ENCODE measurements around the gene TMEM14C. TPM values are rescaled to one million over a fixed set of nuclear protein-coding genes. Genes with fewer than 3 reads are reported as not detected.

TMEM14C gene
- total RNA-seq, 4 donors from 2014 or later = 97.5 to 236 (median 159) TPM

DNA sequence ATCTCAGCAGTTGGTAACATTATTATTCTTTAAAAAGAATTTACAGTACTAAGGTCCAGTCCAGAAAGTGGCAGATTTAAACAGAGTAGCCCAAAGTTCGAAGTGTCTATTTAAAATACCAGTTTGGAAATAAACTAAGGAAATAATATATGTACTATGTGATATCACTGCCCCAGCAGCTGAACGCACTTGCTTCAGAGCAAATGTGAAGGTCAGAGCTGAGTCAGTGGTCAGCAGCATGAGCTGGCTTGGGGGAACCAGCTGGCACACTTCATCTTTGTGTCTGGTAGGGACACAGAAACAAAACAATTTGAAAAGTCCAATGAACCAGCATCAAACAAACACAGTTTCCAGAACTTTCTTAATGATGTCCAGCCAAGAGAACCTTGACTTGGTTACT is 40.1 kb downstream of the TMEM14C start:
- intact Hi-C loops (cut with DNase I; ENCODE audit: low total_unique reads) = no loop called here
- Histone ChIP-seq H3K9me3 (no peaks in the 10 kb centered on the region), H3K27me3 (no peaks in the 10 kb centered on the region), H3K4me3 (no peak overlapping the region), H3K36me3 (no peaks in the 10 kb centered on the region), H3K27ac (no peak overlapping the region), H3K4me1 (no peaks in the 10 kb centered on the region)
- no peak for DNase-seq
- TF ChIP-seq CTCF (IDR thresholded peaks at IDR 0.05) (no peak), POLR2A (IDR thresholded peaks at IDR 0.05) (no peak)

GRCh38 chr6:10769419-10769818 is 46.5 kb downstream of the TMEM14C start:
- no peaks in the 10 kb centered on the region for H3K36me3 ChIP-seq
- no peak overlapping the region for H3K4me3 ChIP-seq
- no peak for TF ChIP-seq CTCF (IDR thresholded peaks at IDR 0.05)
- TF ChIP-seq POLR2A (IDR thresholded peaks at IDR 0.05) = no peak
- no peaks in the 10 kb centered on the region for H3K9me3 ChIP-seq
- no peaks in the 10 kb centered on the region for H3K27me3 ChIP-seq
- intact Hi-C loops (cut with DNase I; ENCODE audit: low total_unique reads) = no loop called here
- DNase-seq = no peak
- no peak overlapping the region for H3K27ac ChIP-seq
- no peaks in the 10 kb centered on the region for H3K4me1 ChIP-seq

DNA sequence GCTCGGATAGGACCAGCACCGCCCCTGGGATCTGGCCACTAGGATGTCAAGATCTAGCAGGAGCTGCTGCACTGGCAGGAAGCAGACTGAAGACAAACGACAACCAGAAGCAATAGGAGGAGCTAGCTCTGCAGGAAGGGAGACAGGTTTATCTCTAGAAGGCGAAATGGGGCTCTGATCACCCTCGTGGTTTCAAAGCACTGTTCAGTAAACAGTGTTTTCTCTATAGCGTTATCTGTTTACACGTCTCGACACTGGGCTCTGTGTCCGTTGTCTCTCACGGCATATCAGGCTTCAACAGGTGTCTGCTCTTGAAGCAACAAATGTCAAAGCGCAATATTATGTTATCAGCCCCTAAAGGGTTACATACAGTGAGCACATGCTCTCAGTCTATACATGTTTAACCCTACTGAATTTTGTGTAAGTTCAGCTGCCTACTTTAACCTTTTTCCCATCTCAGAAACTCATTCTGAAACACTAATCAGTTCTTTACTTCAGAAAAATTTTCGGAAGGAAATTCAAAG is 48.6 kb downstream of the TMEM14C start:
- Histone ChIP-seq H3K27me3 (no peaks in the 10 kb centered on the region), H3K9me3 (no peaks in the 10 kb centered on the region), H3K4me3 (no peak overlapping the region), H3K36me3 (no peaks in the 10 kb centered on the region), H3K4me1 (no peaks in the 10 kb centered on the region), H3K27ac (no peak overlapping the region)
- no peak for TF ChIP-seq CTCF (IDR thresholded peaks at IDR 0.05)
- TF ChIP-seq POLR2A (IDR thresholded peaks at IDR 0.05) = no peak
- intact Hi-C loops (cut with DNase I; ENCODE audit: low total_unique reads) = no loop called here
- DNase-seq = no peak

- no peaks in the 10 kb centered on the region for H3K36me3 ChIP-seq
- intact Hi-C loops (cut with DNase I; ENCODE audit: low total_unique reads) = no loop called here
- no peak for DNase-seq
- no peaks in the 10 kb centered on the region for H3K4me1 ChIP-seq
- no peaks in the 10 kb centered on the region for H3K27me3 ChIP-seq
- no peak overlapping the region for H3K4me3 ChIP-seq
- no peak overlapping the region for H3K27ac ChIP-seq
- no peaks in the 10 kb centered on the region for H3K9me3 ChIP-seq
- TF ChIP-seq CTCF (IDR thresholded peaks at IDR 0.05) (no peak), POLR2A (IDR thresholded peaks at IDR 0.05) (no peak)
These were observed 55.4 kb downstream of the TMEM14C start for GRCh38 chr6:10778230-10778629.

GRCh38 chr6:10779076-10779475 is 56.2 kb downstream of the TMEM14C start:
- TF ChIP-seq POLR2A (IDR thresholded peaks at IDR 0.05) = no peak
- TF ChIP-seq CTCF (IDR thresholded peaks at IDR 0.05) = no peak
- Histone ChIP-seq H3K36me3 (no peaks in the 10 kb centered on the region), H3K9me3 (no peaks in the 10 kb centered on the region), H3K27me3 (no peaks in the 10 kb centered on the region), H3K4me3 (no peak overlapping the region), H3K27ac (no peak overlapping the region), H3K4me1 (no peaks in the 10 kb centered on the region)
- no peak for DNase-seq
- intact Hi-C loops (cut with DNase I; ENCODE audit: low total_unique reads) = no loop called here

Small RNA genes within 50 kb of the gene (small RNA-seq; reads per million reads assigned to genes)
- gene RF00019 (not detected), gene RNA5SP203 (not detected)

Other genes starting within 250 kb of the TMEM14C start
- gene GCNT2, start 201.7 kb upstream of the TMEM14C start, total RNA-seq = 10 to 100 TPM in 2 of 4 donors, 1 to 10 TPM in 2; 7.8 to 16.2 (median 10.9) TPM
- gene C6orf52, start 28.5 kb upstream of the TMEM14C start, total RNA-seq = 10 to 100 TPM in 1 of 4 donors, not detected in 3; 79.7 TPM
- 10 to 100 TPM; 14.2 to 34.1 (median 18.8) TPM for gene PAK1IP1, start 28.1 kb upstream of the TMEM14C start, total RNA-seq
- 10 to 100 TPM; 48.5 to 71.9 (median 54.6) TPM for gene TMEM14B, start 24.7 kb downstream of the TMEM14C start, total RNA-seq
- 1 to 10 TPM in 1 of 4 donors, under 1 TPM in 1, not detected in 2; 0.97 to 1.8 TPM for gene MAK, start 115.5 kb downstream of the TMEM14C start, total RNA-seq
- not detected for gene GCM2, start 159.0 kb downstream of the TMEM14C start, total RNA-seq
- gene SYCP2L, start 164.0 kb downstream of the TMEM14C start, total RNA-seq = 1 to 10 TPM in 2 of 4 donors, under 1 TPM in 1, not detected in 1; under 0.01 to 4.9 (median 3.5) TPM

All from uterus (tissue), 4 donors.